NCI-H2029 treated with DMSO at 0.1 percent for 48 hours (cell line): Measurements from ENCODE around the gene DYNC1H1.

Experiments
- DNase-seq: peaks from one replicate; lab custom pipeline; 2025; lab: John Stamatoyannopoulos, UW

Gene DYNC1H1

DNA sequence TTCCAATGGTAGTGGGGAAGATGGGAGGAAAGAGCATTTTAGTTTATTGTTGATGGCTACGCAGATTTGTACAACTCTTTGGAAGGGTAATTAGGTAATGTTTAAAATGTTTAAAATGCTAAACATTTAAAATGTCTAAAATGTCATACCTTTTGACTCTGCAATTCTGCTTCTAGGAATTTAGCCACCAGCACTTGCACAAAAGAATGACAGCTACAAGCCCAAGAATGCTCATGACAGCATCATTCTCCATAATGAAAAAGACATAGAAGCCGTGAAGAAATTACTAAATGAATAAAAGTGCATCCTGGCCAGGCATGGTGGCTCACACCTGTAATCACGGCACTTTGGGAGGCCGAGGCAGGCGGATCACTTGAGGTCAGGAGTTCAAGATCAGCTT lies 19.9 kb upstream of the DYNC1H1 start:
- no peak for DNase-seq

DNA sequence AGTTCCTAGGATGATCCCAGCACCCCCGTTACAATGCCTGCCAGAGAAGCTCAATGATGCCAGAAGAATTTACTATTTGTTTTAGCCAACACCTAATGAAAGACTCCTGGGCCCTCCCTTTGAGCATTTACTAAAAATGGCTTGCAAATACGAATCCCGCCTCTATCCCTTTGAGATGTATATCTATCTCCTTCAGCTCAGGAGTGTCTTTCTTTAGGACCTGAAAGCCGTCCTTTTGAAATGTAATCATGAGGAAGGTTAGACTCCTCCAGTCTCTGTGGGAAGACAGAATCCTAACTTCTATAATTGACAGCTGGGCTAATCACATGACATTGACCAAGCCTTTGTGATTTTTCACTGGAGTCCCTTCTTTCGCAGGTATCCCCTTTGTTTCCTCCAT lies 19.2 kb upstream of the DYNC1H1 start:
- DNase-seq: no peak

DNA sequence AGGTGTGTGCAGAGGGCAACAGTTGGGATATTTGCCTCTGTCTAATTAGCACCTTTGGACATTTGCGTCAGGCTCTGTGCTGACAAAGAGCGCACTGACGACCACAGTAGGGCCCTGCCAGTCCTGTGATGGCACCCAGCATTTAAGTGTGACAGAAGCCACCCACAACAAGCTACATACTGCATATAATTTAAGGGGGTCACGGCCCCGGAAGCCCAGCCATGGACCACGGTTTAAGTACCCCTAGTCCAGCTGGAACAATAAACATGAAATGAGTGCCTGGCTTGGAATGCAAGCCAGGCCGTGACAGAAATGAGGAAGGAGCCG lies 16.8 kb upstream of the DYNC1H1 start:
- DNase-seq: no peak

DNA sequence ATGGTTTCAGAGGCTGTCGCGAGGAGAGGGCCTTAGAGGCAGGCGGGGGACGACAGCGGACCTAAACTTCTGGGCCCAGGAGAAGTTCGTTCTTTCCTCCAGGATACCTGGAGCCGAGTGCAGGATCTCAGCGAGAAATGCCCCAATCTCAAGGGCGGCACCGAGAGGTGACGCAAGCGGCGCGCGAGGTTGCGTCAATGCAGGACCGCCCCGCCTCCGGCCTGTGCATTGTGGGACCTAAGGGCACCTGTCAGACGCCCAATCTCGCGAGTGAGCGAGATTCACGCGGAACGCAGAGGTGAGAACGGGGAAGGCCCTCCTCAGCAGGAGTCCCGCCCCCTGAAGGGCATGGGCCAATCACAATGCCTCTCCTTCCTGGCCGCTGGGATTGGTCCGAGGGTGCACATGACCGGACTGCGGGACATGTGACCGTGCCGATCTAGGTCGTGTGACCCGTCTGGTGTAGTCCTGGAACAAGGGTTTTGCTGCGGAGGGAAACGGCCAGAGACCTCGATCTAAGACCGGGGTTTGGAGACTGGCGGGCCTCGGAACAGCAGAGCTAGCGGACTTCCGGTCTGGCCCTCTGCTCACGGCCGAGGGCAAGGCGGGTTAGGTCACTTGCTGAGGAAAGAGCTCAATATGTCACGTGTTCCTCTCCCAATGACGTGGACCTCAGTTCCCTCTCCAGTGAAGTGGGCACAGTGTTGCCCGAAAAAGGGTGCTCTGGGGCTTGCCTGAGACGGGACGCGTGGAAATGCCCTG lies 16.3 kb upstream of the DYNC1H1 start:
- peak; percentile 85 for DNase-seq

DNA sequence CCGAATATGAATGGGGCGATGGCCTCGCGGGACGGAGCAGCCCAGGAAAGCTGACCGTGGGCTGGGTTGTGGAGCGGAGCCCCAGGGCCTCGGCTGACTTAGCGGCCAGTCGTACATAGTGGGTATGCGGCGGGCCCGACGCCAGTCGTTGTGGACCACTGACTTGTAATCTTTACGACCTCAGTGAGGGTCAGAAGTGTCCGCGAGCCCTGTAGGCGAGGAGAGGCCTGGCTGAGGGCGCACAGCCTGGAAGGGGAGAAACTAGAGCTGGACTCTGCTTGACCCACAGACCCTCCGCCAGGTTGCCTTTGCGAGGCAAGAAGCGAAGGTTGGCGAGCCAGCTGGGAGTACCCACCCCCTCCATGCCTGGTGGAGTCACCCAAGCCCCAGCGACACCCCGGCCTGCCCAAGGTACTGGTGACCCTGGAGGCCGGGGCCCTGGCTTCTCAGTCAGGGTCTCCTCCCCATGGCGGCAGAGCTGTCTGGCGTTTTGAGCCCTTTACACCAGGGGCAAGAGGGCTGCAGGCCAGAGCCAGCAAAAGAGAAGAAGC lies 15.6 kb upstream of the DYNC1H1 start:
- DNase-seq: no peak

DNA sequence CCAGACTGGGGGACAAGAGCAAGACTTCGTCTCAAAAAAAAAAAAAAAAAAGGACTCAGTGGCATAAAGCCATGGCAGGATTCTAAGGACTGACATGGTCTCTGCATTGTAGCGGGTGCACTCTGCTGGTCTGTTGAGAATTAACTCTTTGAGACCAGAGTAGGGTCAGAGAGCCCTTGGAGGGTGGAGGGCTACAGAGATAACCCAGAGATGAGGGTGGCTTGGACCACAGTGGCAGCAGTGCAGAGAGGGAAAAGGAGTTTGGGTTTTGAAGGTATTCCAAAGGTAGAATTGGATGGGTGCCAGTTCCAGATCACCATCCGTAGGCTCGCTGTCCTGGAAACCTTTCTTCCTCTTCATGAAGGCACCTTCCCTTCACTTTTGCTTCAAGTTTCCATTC lies 14.3 kb upstream of the DYNC1H1 start:
- no peak for DNase-seq

DNA sequence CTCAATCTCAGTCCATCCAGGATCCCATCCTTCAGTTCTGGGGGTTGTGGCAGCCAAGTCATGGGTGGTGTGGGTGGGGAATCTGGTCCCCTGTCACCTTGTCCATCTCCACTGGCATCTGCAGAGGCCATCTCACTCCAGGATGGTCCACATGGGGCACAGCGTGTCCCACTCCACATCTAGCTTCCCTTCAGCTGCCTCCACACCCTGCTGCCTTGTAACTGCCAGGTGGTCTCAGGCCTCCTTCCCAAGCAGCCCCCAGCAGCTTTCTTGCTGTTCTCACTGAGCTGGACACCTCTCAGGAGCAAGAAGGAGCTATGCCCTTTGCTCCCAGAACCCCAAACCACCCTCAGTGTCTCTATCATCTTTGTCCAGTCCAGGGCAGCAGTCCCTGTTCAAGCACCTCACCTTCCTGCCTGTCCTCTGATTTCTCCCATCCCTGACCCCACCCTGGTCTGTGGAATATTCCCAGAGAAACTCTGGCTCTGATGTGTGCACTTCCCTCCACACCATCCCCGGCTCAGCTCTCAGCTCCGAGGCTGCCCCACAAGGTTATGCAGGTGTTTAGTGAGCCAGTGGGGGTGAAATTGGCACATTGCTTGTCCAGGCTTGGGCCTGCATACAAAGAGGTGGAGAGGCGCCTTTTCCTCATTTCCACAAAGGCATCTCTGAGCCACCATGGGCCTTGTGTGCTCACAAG lies 13.7 kb upstream of the DYNC1H1 start:
- no peak for DNase-seq

DNA sequence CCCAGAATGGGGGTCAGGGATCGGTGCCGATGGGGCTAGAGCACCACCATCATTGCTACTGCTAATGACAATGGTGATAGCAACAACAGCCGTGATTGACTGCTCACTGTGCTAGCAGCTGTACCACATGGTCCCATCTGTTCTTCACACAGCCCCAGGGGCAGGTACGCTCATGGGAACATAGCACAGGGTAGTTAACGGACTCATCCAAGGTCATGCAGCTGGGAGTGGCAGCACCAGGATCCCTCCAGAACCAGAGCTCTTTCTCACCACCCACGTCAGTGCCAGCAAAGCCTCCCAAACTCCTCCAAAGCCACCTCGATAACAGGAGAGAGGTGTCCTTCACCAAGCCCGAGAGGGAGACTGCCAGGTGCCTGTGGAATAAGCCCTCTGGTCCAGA lies 11.2 kb upstream of the DYNC1H1 start:
- no peak for DNase-seq

DNA sequence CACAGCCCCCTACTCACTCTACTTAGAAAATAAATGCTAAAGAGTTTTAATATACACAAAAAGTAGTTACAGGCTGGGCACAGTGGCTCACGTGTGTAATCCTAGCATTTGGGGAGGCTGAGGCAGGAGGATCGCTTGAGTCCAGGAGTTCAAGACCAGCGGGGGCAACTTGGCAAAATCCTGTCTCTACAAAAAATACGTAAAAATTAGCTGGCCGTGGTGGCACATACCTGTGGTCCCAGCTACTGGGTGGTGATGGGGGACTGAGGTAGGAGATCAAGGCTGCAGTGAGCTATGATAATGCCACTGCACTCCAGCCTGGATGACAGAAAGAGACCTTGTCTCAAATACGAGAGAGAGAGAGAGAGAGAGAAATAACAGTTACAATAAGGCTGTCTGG lies 9.9 kb upstream of the DYNC1H1 start:
- no peak for DNase-seq

DNA sequence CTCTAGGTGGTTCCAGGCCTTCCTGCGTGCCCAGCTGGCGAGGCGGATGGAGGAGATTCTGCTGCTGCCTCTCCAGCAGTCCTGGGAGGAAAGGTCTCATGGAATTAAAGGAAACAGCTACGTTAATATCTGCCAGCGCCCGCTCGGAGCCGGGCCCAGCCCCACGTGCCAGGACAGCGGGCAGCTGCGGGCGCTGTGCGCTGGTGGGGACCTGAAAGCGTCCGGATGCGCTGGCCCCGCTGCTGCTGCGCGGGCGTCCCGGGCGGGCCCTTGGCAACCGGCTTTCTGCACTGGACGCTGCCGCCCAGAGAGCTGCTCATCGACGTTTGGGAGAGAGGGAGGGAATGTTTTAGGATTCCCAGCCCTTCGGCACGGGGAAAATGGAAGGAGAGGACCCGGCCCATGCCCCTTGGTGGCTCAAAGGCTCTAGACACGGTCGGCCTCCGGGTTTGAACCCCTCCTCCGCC lies 8.6 kb upstream of the DYNC1H1 start:
- no peak for DNase-seq

DNA sequence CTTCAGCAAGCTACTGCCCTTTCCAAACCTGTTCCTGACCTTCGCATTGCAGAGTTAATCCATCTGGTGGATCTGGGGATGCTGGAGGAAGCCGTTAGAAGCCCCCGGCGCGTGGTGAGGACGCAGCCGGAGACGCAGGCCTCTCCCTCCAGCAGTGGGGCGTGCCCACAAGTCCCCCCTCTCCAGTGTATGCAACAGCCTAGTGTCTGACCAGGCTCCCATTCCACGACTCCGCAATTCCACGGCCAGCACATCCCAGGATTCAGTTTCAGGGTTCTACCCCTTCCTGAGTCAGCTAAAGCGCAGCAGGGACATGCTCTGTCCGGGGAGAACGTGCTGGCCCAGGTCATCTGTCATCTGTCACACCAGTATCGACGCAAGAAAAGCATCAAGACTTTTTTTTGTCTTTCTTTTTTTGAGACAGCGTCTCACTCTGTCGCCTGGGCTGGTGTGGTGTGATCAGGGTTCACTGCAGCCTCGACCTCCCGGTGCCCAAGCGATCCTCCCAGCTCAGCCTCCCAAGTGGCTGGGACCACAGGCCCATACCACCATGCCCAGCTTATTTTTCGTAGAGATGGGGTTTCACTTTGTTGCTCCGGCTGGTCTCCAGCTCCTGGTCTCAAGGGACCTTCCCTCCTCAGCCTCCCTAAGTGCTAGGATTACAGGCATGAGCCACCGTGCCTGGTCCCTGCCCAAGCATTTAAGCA lies 8.0 kb upstream of the DYNC1H1 start:
- no peak for DNase-seq

DNA sequence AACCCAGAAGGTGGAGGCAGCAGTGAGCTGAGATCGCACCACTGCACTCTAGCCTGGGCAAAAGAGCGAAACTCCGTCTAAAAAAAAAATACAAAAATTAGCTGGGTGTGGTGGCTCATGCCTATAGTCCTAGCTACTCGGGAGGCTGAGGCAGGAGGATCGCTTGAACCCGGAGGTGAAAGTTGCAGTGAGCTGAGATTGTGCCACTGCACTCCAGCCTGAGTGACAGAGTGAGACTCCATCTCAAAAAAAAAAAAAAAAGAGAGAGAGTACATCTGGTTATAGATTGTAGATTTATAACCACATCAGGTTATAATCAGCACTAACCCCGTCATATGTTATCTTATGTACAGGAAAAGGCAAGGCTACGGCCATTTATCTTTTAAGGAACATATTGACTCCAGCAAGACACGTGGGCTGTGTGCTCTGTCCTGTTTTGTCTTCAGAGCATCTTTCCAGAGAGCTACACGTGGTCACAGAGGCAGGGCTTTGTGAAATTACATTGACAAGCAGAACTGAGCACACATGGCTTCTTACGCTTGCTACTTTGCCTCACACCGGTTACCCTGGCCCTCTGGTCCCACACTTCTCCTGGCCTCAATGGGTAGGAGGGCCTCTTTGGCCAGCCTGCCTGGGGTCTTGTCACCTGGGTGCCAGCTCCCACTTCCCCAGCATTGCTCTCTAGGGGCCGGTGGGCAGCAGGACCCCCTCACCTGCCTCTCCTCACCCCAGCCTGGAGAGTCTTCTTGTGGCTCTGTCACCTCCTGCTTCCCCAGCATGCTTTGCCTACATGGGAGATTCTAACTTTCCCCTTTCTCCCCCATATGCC lies 6.8 kb upstream of the DYNC1H1 start:
- DNase-seq: no peak

DNA sequence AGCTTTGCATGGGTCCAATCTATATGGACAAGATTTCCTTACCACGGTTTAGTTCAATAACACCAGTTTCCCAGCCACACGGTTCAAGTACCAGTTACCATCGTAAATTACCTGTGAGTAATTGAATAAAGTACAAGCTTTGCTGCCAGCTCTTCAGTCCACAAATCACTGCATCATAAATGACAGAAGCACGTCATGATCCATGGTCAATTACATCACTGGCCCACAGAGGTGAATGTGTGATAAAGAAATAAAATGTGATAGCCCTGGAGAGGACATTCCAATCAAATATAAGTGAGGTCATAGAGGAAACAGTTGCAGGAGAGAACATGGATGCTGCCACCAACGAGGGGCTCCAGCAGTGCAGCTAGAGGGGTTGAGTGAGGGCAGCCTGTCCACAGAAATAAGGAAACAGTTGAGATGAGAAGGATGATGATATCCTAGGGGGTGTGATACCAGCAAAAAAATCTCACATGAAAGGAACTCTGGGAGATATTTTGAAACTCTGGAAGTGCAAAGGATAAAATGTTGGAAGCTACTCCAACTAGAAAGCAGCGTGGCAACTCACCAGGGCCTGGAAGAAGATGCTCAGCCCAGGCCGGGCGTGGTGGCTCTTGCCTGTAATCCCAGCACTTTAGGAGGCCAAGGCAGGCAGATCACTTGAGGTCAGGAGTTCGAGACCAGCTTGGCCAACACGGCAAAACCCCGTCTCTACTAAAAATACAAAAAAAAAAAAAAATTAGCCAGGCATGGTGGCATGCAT lies 5.8 kb upstream of the DYNC1H1 start:
- DNase-seq: no peak

DNA sequence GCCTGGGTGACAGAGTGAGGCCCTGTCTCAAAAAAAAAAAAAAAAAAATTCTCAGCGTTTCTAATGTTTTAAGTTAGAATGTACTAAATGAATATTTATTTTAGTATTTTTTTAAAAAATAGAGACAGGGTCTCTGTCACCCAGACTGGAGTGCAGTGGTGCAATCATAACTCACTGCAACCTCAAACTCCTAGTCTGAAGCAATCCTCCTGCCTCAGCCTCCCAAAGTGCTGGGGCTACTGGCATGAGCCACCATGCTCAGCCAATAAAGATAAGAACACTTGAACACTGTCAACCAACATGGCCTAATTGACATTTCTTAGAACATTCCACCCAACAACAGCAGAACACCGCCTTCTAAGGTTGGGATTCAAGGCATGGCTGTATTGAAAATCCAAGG lies 5.1 kb upstream of the DYNC1H1 start:
- DNase-seq: no peak

DNA sequence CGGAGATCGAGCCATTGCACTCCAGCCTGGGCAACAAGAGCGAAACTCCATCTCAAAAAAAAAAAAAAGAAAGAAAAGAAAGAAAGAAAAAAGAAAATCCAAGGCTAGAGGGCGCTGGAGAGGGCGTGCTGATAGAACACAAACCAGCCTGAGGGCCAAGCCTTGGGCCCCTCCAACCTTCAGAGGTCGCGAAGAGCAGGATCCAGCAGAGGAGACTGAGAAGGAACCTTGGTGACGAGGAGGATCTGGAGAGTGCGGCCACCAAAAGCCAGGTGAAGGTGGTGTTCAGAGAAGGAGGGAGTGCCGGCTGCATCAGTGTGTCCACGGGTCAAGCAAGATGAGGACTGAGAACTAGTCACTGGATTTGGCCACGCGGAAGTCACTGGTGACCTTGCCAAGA lies 4.1 kb upstream of the DYNC1H1 start:
- DNase-seq: no peak

DNA sequence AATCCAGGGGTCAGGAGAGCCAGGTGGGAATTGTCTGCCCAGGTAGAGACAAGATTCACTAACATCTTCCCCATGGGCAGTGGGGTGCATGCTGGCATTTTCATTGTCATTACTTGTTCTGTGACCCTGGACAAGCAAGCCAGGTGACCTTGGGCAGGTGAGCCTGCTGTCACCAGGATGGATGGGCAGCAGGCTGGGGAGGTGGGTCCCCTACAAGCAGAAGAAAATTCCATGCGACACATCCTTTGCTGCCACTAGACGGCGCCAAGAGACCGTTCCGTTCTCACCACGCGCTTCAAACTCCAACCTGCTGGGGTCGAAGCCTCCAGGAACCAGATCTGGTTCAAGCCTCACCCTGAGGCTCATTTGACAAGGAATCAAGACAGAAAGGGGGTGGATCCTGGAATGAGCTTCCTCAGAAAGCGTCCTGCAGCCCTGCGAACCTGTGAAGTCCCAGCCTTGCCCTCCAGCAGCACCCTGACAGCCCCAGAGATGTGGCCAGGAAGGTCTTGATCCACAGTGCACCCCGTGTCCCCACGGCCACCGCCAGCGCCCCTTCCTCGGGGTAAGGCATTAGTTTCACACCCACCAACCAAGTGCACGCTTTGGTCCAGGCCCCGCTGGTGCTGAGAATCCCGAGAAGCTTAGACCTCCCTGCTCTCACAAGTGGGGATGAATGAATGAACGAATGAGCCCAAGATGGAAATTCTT lies 3.2 kb upstream of the DYNC1H1 start:
- no peak for DNase-seq

DNA sequence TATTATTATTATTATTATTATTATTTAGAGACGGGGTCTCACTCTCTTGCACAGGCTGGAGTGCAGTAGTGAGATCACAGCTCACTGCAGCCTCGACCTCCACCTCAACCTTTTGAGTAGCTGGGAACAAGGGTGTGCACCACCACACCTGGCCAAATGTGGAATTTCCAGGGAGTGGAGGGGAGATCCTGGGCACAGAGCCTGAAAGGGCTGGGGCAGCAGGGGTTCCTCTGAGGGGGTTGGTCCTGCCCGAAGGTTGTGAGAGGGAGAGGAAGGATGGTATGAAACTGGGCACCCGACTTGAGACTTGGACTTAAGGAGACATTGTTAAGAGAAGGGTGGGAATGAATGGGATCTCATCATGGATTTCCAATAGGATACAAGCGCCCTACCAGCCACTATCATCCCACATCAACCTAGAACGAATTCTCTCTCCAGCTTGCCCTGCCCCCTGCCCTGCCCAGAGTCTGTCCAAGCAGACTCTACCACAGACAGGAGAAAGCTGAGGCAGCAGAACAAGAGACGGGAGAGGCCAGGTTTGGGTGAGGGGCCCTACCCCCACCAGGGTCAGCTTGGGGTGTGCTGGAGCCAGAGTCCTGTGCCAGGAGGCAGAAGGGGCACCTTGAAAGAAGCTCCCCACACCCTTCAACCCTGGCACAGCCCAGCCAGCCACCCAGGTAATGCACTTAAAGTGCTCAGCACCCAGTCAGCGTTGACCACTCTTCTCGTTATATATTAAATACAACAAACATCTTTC lies 2.4 kb upstream of the DYNC1H1 start:
- DNase-seq: no peak

DNA sequence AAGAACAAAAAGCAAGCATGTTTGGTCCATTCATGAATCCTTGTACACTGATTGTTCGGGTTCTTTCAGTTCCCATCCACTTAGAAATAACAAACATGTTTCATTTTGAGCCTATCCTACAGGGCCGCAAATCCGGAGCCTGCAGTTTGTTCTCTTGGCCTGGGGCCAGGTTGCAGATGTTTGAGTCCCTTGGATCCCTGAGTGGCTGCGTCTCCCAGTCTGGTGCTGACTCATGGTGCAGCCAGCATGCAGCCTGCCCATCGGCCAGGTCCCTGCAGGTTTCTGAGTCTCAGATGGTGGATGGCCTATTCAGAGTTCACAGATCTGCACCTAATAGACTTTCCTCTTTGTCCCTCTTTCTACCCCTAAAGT lies 1.9 kb upstream of the DYNC1H1 start:
- DNase-seq: peak; percentile 41

DNA sequence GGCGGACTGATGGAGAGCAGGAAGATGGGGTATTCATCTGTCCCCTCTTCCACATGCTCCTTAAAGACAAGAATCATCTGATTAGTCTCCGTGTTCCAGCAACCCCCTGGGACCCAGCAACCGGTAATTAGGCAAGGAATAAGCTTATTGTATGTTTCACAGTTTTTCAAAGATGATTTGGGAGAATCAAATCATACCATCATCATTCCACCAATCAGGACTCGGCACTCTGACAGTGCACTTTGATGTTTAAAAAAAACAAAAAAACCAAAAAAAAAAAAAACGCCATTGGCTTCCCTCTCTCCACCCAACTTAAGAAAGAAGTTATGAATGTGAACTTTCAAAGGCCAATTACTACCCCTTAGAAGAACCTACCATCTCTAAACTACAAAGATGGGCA lies 1.3 kb upstream of the DYNC1H1 start:
- DNase-seq: no peak
